Stromal cell of bone marrow (primary cell): ENCODE measurements around the gene CADM1.

Experiments
- DNase-seq: peaks from one replicate; pipeline ENCODE4 v3.0.0-alpha.2; 2012; ENCODE audit warnings: low read depth

Gene CADM1

GRCh38 chr11:115244758-115245157 lies 259.5 kb downstream of the CADM1 start:
- no peak for DNase-seq

GRCh38 chr11:115244296-115244695 lies 259.9 kb downstream of the CADM1 start:
- no peak for DNase-seq

GRCh38 chr11:115242982-115243381 lies 261.2 kb downstream of the CADM1 start:
- DNase-seq, result no peak

DNA sequence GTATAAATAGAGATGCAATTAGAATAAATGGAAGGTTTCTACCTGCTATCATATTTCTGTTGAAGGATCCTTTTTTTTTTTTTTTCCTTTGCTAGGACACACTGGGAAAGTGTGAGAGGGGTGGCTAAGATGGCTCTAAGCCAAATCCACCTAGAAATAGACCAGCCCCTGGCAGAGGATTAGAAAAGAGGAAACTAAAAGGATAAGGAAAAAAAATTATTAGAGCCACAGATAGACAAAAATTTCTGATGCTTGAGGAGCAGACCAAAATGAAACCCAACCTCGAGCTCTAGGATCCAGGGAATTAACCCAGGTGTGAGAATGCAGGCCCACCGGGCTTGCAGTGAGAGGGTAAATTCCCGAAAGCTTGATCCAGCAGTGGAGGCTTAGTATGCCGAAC lies 262.3 kb downstream of the CADM1 start:
- no peak for DNase-seq

- no peak for DNase-seq
Measured at GRCh38 chr11:115238791-115239190, 265.4 kb downstream of the CADM1 start.

GRCh38 chr11:115238086-115238485 lies 266.1 kb downstream of the CADM1 start:
- DNase-seq, result no peak

GRCh38 chr11:115237578-115237977 lies 266.6 kb downstream of the CADM1 start:
- no peak for DNase-seq

DNA sequence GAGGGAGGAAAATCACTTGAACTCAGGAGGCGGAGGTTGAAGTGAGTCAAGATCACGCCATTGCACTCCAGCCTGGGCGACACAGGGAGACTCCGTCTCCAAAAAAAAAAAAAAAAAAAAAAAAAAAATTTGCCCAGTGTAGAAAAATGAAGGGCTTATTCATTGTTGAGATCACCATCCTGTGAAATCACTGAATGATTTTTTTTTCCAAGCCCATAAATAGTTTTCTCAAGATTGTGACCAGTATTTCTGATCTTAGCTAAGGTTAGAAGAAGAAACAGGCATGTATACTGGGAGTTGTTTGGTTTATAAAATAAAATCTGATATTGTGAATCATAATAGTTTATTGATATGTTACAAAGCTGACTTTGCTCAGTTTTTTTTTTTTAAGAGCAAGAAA lies 269.4 kb downstream of the CADM1 start:
- no peak for DNase-seq

GRCh38 chr11:115226556-115226955 lies 277.7 kb downstream of the CADM1 start:
- peak; percentile 11 for DNase-seq

- DNase-seq, result no peak
Measured at GRCh38 chr11:115224551-115224950, 279.7 kb downstream of the CADM1 start.

GRCh38 chr11:115222863-115223530 lies 281.2 kb downstream of the CADM1 start:
- no peak for DNase-seq

DNA sequence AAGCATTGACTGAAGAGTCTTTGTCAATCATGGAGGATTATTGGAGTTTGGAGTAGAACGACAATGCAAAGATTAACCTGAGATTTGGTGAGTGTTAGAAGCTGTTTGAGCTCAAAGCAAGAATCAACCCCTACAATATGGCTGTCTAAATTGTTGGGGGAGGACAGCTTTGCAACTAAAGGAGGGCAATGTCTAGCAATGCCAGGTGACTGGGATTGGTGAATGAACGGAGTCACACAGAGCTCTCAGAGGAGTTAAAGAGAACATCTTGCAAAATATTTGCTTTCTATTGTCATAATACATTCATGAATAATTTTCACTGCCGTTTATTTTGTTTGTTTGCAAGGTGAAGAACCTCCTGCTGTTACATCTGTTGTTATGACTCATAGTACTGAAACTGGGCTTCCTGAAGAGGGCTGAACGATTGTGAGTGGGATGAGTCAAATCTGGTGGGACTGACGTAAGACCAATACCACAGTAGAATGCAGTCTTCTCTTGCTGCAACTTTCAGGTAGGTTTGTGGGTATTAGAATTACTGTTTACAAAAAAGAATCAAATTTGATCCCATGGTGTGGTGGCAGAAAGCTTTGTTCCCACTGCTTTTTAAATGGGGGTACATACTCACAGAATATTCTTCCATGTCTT lies 281.9 kb downstream of the CADM1 start:
- no peak for DNase-seq

DNA sequence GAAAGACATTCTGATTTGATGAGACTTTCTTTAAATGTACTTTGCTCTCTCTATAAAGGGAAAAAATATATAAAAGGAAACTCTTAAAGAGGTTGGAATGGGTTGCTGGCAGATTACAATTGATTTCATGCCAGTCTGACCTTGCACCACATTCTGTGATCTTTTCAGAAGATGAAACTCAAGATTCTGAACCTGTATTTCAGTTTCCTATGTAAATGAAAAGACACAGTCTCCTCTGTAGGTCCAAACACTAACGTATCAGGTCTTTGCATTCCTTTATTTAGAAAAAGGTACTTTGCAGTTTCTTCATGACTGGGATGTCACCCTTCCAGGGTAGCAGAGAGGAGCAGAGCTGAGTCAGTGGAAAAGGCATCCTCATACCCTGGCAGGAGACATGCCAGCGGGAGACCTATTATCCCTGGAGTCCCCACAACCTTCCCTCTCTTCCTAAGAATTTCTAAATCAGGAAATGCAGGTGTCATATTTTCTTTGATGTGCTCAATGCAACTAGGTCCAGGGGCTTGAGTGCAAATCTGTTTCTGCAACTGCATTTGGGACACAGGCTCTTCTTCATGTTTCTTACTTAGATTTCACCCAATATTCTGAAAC lies 282.6 kb downstream of the CADM1 start:
- DNase-seq, result no peak

- no peak for DNase-seq
Measured at GRCh38 chr11:115220911-115221310, 283.3 kb downstream of the CADM1 start.

DNA sequence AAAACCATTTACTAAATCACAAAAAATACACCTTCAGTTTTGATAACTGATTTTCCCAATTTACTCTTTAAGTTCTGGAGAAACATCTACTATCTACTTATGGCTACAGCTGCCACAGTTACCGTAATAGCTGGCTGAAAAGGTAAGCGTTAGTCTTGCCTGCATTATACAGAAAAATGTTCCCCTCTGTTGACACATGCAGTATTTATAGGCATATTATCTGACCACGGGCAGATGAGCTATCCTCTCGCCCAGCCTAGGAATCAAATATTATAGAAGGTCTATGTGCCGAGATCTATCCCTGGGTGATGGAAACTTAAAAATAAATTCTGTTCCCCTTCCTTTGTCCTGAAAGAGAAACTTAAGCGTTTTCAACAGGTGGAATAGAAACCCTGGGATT lies 283.8 kb downstream of the CADM1 start:
- no peak for DNase-seq

- no peak for DNase-seq
Measured at GRCh38 chr11:115219376-115219775, 284.8 kb downstream of the CADM1 start.

DNA sequence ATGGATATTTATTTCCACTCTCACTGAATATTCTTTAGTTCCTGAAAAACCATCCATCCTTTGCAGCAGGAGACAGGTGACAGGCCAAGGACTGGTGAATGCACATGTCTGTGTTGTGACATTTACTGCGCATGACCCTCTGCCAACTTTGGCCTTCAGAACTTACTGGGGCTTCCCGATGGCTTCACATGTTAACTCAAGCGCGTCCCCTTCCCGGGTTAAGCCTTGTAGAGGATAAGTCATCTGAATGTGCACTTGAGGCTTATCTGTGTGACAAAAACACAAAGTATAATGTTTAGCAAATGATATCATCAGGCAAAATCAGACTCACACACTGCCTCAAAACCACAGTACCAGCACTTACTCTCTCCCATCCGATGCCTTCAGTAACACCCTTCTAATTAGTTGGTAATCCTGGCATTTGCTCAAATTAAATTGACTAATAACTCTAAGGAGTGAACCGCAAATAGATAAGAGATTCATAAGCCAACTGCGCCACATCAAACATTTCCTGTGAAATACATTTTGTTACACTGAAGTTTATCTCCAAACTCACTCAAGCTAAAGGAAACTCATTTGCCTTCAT lies 286.4 kb downstream of the CADM1 start:
- DNase-seq, result no peak

- no peak for DNase-seq
Measured at GRCh38 chr11:115215694-115216617, 288.3 kb downstream of the CADM1 start.

DNA sequence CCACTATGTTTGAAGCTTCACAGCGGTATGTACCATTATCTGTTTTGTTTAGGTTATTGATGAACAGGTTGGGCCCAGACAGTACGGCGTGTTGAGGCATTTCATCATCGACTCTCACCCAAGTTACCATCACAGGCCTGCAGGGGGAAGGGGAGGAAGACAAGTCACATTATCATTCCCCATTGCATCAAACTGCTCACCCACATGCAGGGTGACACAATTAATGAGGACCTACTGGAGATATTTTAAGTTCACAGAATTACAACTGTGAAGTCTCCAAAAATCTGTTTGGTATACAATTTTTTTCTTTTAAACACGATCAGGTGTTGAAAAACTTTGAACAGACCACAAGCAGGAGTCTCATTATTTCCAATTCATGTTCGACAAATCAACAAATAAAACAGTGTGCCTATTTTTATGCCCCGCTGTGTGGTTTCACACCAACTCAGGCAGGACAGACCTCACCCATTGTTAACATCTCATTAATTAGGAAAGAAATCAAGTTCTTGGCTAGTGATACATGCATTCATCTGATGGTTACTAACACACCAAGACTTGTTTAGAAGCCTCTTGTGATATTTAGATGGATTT lies 289.5 kb downstream of the CADM1 start:
- no peak for DNase-seq

- DNase-seq, result no peak
Measured at GRCh38 chr11:115213007-115213406, 291.2 kb downstream of the CADM1 start.

- no peak for DNase-seq
Measured at GRCh38 chr11:115208808-115209259, 295.4 kb downstream of the CADM1 start.

DNA sequence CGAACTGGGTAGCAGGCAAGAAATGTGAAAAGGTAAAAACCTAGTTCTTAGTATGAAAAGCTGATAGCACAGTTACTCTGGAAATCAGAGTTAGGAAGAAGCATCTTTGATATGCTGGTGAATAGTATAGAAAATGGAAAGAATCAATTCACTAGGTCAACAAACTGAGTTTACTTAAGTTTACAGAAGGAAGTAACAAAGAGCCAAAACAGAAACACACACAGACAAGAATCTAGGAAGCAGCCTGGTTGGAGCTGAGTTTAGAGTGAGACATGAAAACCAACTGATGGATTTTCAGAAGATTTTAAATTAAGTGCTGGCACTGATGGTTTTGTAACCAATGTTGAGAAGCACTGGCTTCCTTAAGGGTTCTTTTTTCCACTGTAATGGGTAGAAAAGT lies 296.3 kb downstream of the CADM1 start:
- no peak for DNase-seq
